HG02571 (cell line): ENCODE results near the gene HYDIN.
A peak's percentile ranks its signal among the peaks of the same experiment; 100 is the strongest.

ENCODE experiments used
- ATAC-seq: cut with Tn5 transposase; IDR thresholded peaks from one replicate; pipeline ENCODE4 v1.9.1; 2021; ENCODE audit warnings: mild to moderate bottlenecking, moderate library complexity; ENCODE audit not compliant: unreplicated experiment

Gene HYDIN

DNA sequence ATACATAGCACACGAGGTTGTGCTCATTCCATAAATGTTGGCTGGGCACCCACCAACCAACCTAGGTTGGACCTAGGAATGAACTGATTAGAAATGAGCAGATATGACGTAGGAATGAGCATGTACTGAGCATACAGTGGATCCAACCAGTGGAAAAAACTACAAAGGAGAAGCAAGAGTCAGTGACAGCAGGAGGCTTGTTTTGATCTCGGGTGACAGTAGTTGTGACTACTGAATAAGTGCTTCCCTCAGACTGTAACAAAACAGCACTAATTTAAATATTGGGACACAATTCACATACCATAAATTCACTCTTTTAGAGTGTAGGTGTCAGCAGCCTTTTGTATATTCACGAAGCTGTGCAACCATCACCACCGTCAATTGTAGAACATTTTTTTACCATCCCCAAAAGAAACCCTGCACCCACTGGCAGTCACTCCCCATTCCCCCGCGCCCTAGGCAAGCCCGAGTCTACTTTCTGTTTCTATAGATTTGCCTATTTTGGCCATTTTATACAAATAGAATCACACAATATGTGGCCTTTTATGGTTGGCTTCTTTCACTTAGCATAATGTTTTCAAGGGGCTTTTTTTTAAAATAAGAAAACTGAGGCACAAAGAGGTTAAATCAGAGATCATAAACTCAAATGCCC lies 436.5 kb downstream of the HYDIN start:
- ATAC-seq = peak; percentile 42

GRCh38 chr16:70790815-70791214 lies 439.7 kb downstream of the HYDIN start:
- no peak for ATAC-seq

DNA sequence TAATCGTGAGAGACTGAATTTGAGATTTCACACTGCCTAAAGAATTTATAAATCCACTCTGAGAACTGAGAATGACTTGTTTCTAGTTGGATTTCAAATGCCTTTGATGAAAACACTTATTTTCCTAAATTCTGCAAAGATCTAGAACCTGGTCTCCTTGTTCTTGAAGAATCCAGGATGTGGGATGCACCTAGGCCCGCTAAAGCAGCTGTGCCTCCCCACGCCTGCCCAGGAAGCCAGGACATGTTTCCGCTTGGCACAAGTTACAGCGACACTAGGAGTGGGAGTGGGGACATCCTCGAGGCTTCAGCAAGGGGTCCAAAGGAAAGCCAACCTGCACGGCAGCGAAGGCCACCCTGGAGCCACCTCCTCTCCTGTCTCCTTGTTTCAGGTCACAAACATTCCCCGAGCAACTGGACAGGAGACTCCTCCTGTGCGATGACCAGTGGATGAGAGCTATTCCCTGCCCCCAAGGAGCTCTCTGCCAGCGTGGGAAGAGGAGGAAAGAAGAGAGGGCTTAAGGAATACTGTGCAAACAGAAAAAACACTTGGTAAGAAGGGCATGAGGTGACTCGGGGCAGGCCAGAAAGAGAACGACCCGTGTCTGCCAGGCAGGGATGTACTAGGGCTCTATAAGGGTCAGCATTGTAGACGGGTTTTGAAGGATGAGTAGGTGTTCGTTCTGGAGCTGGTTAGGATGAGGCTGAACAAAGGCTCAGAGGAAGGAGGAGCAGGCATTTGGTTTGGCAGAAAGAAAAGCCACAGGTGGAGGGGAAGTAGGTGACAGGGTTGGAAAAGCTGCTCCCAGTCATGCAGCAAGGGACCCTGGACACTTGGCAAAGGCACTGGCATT lies 440.7 kb downstream of the HYDIN start:
- no peak for ATAC-seq

DNA sequence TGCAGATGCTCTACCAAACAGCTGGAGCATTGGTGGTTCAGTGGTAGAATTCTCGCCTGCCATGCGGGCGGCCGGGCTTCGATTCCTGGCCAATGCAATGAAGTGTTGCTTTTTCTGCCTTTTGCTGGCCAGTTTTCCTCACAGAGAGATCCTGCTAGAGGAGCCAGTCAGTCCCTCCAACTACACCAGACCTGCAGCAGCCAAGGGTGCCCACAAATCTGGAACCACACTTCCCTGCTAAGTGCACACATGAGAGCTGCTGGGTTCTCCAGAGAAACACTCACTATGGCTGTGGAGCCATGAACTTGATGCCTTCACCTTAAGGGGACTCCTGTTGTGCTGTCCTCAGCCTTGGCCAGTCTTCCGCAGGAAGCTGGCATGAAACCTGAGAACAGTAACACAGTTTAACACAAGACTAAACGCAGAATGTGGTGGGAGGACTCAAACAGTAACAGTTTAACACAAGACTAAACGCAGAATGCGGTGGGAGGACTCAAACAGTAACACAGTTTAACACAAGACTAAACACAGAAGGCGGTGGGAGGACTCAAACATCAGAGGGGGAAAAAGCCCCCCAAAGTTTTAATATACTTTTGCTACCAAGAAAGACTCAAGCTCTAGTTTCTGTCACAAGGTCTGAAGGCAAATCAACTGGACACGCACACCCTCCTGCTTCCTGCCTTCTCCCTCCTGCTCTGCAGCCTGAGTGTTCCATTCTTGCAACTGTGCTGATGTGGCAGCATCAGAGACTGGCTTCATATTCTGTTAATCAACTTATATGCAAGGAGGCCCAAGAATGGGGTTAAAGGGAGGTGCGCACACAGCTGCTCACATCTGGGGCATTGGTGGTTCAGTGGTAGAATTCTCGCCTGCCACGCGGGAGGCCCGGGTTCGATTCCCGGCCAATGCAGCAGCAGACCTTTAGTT lies 441.6 kb downstream of the HYDIN start:
- ATAC-seq = no peak

GRCh38 chr16:70786020-70786755 lies 444.3 kb downstream of the HYDIN start:
- no peak for ATAC-seq

GRCh38 chr16:70784692-70785555 lies 445.6 kb downstream of the HYDIN start:
- no peak for ATAC-seq

DNA sequence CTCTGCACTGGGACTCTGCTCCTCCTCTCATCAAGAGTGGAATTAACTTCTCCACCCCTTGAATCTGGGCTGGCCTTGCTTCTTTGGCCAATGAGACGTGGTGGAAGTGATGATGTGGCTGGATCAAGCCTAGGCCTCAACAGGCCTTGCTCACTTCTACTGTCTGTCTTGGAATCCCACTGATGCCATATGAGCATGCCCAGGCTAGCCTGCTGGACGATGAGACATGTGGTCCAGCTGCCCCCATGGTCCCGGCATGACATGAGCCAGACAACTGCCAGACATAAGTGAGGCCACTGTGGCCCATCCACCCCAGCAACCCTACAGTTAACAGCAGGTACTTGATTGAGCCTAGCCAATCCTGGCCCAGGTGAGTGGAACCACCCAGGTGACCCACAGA lies 448.3 kb downstream of the HYDIN start:
- no peak for ATAC-seq

GRCh38 chr16:70781800-70782199 lies 448.7 kb downstream of the HYDIN start:
- no peak for ATAC-seq

- no peak for ATAC-seq
Observed at GRCh38 chr16:70780546-70780945, 450.0 kb downstream of the HYDIN start.

- no peak for ATAC-seq
Observed at GRCh38 chr16:70779361-70779760, 451.2 kb downstream of the HYDIN start.

- ATAC-seq = no peak
Observed at GRCh38 chr16:70778901-70779309, 451.6 kb downstream of the HYDIN start.

DNA sequence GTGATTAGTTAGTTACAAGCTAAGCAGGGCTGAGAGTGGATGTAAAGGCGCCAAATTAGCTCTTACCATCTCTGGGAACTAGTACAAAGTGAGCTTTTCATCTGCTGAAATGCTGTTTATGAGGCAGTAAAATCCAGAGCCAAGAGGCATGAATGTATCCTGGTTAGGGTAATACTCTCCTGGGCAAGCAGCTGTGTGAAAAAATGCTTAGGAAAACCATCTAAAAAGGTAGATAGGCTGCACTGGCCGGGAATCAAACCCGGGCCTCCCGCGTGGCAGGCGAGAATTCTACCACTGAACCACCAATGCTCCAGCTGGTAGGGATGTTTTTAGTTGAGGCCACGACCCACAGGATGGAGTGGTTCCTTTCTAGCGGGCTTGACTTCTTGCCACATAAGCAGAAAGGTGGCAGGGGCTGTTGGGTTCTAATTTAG lies 452.5 kb downstream of the HYDIN start:
- no peak for ATAC-seq

- no peak for ATAC-seq
Observed at GRCh38 chr16:70777496-70777895, 453.0 kb downstream of the HYDIN start.

DNA sequence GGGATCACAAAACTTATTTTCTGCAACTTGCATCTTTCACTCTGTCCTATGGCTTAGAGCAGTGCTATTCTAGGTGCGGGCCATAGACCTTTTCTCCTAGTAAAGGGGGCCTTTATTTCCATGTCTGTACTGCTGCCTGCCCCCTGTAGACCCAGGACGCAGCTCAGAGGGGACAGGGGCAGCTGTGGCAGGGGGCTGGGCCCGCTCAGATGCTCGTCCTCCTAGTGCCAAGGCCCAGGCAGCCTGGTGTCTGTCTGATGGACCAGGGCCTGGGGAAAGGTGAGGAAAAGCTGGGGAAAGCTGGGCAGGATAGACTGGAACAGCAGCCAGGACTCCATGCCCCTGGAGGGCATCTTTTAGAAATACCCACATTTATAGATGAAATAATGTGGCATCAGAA lies 455.1 kb downstream of the HYDIN start:
- no peak for ATAC-seq

DNA sequence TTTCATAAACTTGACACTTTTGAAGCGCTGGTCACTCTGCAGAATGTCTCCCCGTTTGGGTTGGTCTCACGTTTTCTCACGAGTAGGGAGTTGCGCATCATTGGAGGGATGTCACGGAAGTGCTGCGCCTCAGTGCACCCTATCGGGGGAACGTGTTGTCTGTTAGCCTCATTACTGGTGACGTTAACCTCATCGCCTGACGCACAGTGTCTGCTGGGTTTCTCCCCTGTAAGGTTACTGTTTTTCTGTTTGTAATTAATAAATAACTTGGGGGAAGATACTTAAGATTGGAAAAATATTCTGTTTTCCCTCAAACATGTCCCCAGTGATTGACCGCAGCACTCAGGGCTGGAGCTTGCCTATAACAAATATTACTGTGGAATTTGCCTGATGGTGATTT lies 456.3 kb downstream of the HYDIN start:
- no peak for ATAC-seq

GRCh38 chr16:70772493-70772892 lies 458.0 kb downstream of the HYDIN start:
- ATAC-seq = no peak

DNA sequence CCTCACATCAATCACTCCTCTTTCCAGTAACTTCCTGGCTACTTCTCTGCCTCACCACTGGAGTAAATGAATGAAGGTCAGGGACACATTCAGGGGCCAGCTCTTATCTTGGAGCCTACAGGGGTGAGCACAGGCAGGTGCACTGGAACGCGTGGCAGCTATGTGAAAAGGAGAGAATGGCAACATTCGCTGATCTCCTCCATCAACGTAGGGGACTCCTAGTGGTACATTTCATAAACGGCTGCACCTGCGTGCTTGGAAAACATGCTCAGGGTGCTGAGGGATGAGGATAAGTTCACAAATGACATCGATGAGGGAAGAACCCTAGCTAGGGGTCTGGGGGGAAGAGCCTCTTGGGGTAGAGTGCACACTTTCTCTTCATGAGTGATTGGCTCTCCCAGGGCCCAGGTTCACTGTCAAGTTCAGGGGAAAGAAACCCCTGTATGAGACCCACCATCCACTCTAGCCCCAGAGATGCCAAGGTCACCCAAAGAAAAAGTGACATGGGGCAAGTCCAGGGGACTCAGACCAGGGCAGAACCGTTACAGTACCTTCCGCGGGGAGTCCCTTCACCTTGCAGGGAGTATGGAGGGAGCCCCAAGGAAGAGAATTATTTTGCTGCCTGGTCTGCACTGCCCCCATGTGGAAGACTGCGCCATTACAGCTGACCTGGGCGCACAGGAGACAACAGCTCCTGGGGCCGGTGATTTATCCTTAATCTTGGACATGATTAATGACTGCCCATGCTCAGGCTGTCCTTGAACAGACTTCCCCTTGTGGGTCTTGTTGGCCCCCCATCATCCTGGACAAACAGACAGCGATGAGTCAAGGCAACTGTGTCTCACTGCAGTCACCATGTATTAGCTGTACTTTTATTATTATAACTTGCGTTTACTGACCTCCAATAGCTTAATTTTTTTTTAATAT lies 459.6 kb downstream of the HYDIN start:
- ATAC-seq = no peak

GRCh38 chr16:70770291-70770625 lies 460.3 kb downstream of the HYDIN start:
- ATAC-seq = no peak

DNA sequence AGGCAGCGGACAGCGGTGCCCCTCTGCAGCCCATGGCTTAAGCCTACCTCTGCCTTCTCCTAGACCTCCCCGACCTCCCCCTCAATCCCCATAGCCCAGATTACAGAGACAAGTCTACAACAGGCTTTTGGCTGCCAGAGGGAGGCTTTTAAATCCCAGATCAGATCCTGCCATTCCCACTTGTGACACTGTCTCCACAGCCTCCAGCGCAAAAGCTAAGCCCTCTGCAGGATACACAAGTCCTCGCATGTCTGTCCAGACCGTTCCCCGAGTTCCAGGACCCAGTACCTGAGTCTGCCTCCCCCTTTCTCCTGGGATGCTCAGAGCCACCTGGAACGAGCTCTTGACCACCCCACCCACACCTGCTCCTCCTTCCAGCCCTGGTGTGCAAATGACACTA lies 460.8 kb downstream of the HYDIN start:
- ATAC-seq = no peak
